GM21526 (cell line): ENCODE data around the gene PRMT2.

Experiments
- ATAC-seq: cut with Tn5 transposase; IDR thresholded peaks from one replicate; pipeline ENCODE4 v1.9.1; 2021; ENCODE audit warnings: moderate library complexity; ENCODE audit not compliant: unreplicated experiment, low FRiP score

PRMT2 gene

DNA sequence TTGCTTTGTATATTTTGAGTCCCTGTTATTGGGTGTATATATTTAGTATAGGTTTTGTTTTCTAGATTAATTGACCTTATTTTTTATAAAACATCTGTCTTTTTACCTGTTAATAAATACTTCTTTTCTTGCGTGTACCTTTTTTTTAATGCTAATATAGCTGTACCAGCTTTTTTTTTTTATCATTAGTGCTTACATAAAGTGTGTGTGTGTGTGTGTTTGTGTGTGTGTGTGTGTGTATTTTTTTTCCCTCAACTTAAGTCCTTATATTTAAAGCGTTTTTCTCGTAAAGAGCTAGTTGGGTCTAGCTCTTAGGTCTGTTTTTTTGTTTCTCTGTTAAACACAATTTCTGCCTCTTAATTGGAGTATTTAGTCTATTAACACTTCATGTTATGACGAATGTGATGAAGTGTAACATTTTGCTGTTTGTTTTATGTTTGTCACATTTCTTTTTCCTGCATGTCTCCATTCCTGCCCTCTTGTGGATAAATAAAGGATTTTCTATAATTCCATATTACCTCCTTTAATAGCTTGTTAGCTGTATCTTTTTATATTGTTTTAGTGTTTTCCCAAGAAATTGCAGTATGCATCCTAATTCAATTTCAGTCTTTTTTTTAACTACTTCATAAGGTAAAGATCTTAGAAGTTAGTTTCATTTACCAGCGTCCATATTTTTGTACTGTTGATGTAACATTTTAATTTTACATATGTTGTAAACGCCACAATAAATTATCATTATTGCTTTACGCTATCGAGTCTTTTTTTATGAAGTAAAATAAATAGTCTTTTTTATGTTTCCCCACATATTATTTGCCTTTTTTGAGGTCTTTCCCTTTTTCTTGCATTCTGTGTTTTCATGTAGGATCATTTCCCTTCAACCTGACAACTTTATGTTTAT lies 4.3 kb downstream of the PRMT2 start:
- ATAC-seq: no peak

DNA sequence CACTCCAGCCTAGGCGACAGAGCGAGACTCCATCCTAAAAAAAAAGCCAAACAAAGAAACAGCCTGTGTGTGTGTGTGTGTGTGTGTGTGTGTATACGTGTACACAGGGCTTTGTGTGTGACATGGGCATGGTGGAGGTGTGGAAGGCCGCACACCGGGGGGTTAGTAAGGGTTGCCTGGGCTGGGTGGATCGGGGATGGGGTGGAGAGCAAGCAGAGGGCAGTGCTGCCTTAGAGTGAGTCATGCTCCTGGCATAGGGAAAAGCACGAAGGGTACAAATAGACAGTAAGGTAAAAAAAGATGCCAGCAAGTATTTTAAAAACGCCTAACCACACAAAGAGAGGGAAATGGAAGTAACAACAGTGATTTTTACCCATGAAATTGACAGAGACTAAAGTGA lies 6.2 kb downstream of the PRMT2 start:
- ATAC-seq: no peak

DNA sequence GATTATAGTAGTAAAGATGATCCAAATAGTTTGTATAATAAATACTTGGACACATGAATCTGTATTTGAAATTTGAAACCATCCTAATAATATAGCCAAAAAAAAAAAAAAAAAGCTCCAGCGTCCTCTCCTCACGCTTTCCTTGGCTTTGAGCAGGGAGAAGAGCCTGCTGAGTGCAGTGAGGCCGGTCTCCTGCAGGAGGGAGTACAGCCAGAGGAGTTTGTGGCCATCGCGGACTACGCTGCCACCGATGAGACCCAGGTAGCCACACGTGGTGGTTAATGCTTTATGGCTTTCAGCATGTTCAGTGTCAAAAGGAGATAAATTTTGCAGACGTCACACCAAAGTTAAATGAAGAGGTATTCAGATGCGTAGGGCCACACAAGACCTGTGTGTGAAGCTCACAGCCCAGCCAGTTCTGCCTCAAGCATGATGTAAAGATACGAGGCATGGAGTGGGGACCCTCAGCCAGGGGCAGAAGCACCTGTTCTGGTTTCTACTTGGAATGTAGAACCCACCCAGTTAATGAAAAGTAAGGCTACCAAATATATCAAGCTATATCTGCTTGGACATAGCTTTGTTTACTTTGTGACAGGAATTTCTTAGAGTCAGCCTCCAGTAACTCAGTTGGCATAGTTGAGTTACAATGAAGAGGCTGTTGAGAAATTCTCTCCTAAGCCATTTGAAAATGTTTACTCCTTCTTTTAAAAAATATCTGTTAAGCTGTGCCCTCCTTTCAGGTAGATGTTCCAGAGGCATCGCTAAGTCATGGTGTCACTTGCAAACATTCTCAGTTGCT lies 8.1 kb downstream of the PRMT2 start:
- ATAC-seq: no peak

DNA sequence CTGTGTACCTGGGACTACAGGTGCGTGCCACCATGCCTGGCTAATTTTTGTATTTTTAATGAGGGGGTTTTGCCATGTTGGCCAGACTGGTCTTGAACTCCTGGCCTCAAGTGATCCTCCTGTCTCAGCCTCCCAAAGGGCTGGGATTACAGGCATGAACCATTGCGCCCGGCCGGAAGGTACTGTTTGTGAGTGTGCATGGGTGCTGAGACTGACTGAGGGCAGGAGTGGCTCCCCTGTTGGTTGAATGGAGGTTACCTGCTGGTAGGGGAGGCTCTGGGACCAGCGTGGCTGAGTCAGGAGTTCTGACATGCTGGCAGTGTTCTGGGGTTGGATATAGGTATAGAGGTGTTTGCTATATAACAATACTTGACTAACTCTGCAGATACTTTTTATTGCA lies 10.4 kb downstream of the PRMT2 start:
- ATAC-seq: no peak

DNA sequence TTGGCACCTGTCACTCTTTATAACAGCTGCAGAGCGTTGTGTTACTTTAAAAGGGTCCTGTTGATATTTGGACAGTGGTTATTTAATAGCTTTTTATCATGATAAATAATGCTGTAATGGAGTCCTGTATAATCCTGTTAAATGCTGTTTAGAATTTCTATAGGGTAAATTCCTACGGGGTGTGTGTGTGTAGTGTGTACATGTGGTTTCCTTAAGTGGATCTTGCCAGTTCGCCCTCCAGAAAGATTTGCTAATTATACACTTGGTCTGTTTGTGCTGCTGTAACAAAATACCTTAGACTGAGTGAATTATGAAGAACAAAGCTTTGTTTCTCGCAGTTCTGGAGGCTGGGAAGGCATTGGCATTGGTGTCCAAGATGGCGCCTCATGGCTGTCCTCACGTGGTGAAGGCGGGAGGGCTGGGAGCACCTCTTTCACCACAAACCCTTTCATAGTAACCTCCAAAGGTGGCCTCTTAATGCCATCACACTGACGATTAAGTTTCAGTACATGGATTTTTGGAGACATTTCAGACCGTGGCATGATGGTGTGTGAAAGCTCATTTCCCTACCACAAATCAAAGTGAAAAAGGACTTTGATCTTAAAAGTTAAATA lies 11.2 kb downstream of the PRMT2 start:
- ATAC-seq: no peak

DNA sequence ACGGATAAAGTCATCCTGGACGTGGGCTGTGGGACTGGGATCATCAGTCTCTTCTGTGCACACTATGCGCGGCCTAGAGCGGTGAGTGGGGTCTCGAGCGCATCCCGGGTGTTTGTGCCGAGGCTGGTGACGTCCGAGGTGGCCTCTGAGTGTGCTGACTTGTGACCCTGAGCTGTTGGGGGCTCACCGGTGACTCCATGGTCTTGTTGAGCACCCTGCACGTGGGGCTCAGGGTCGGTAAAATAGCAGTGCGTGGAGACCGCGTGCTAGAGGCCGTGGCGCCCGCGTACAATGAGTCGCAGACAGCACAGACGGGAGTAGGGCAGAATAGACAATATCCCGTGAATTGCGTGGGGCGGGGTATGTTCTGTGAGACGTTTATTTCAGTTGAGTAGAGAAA lies 13.1 kb downstream of the PRMT2 start:
- ATAC-seq: no peak

DNA sequence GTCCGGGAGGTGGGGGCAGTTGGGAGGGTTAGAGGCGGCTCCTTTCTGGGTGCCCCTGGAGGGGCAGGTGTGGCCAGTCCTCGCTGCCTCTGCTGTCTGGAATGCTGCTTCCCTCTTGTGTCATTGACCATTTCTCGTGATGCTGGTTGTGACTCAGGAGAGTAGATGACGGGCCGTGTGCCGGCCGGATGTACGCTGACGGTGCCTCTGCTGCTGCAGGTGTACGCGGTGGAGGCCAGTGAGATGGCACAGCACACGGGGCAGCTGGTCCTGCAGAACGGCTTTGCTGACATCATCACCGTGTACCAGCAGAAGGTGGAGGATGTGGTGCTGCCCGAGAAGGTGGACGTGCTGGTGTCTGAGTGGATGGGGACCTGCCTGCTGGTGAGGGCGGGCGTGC lies 13.9 kb downstream of the PRMT2 start:
- ATAC-seq: no peak

DNA sequence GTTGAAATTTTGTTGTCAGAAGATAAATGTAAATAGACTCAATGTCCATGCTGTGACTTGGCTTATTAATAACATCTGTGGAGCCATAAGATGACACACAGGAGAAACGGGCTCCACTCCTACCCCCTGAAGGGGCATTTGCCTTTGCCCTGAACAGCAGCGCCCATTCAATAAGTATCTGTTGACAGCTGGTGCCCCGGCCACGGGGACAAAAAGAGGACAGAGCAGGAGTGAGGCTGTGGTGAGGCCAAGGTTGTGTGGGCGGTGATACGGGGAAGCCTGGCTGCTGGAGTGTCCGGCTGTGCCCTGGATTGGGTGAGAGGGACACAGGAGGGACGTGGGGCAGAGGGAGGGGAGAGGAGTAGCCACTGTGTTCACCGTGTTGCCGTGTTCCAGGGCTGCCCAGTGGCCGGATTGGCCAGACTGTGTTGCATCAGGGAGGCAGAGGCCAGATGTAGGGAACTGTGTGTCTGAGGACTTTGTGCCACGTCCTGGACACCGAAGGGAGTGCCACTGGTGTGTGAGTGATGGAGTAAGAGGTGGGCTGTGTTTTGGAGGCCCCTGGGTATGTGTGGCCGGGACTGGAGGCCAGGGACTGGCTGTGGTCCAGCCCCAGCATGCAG lies 15.1 kb downstream of the PRMT2 start:
- no peak for ATAC-seq

DNA sequence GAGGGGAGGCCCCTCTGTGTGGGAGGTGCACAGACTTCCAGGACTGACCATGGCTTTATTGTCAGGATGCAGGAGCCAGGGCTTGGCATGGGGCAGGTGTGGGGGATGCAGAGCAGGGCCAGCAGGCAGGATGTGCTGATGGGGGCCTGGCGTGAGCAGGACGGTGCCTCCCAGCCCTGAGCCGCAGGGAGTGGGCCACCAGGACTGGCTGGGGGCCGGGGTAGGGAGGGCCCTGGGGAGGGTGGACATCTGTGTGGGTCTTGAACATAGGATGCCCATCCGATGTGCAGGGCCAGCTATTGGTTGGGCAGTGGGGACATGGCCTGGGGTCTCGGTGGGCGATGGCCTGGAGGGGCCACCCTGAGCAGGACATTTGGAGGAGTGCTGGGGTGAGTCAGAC lies 15.6 kb downstream of the PRMT2 start:
- ATAC-seq: no peak

DNA sequence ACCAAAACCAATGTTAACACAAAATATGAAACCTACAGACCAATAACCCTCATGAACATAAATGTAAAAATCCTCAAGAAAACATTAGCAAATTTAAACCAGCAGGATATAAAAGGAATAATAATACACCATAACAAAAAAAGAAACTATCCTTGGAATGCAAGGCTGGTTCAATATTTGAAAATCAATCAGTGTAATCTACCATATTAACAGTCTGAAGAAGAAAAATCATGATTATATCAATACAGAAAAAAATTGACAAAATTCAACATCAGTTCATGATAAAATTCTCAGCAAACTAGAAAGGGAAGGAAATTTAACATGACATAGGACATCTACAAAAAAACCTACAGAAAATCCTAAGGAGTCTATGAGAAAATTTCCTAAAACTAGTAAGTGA lies 19.8 kb downstream of the PRMT2 start:
- no peak for ATAC-seq

DNA sequence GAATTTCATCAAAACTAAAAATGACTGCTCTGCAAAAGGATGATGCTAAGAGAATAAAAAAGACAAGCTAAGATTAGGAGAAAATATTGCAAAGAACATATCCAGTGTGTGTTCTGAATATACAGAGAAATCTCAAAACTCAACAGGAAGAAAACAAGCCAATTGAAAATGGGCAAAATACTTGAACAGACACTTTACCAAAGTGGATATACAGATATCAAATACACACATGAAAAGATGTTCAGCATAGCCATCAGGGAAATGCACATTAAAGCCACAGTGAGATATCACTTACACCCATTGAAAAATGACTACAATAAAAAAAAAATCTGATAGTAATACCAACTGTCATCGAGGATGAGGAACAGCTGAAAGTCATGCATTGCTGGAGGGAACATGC lies 21.3 kb downstream of the PRMT2 start:
- ATAC-seq: no peak

DNA sequence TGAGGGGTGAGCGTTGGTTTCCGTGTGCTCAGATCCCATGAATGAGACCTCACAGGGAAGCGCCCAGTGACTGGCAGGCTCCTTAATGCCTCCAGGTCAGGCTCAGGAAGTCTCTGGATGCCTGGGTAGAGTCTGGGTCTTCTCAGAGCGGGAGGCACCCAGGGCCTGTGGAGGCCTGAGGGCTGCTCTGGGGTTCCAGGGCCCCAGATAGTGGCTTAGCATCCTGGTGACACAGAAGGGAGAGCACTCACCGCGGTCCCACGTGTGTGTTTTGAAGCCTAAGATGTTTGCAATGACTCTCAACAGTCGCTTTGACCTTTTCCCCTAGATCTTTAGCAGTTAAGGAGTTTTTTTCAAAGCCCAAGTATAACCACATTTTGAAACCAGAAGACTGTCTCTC lies 25.0 kb downstream of the PRMT2 start:
- ATAC-seq: no peak

DNA sequence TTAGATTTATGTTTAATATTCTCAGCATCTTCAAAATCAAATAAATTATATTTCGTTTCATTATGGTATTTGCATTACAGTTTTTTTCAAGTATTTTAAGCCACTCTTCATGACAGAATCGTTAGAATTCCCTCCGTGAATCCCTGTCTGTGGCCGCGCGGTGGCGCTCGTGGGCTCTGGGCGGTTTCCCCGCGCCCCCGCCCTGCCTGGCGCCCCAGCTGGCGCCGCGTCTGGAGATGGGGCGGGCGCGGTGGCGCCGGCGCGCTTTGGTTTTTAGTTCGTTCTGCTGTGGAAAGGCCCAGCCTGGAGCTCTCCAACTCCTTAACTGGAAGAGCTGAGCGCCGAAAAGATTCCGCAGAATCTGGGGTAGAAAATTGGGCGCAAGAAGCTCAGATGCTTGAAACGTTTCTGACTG lies 25.7 kb downstream of the PRMT2 start:
- no peak for ATAC-seq

DNA sequence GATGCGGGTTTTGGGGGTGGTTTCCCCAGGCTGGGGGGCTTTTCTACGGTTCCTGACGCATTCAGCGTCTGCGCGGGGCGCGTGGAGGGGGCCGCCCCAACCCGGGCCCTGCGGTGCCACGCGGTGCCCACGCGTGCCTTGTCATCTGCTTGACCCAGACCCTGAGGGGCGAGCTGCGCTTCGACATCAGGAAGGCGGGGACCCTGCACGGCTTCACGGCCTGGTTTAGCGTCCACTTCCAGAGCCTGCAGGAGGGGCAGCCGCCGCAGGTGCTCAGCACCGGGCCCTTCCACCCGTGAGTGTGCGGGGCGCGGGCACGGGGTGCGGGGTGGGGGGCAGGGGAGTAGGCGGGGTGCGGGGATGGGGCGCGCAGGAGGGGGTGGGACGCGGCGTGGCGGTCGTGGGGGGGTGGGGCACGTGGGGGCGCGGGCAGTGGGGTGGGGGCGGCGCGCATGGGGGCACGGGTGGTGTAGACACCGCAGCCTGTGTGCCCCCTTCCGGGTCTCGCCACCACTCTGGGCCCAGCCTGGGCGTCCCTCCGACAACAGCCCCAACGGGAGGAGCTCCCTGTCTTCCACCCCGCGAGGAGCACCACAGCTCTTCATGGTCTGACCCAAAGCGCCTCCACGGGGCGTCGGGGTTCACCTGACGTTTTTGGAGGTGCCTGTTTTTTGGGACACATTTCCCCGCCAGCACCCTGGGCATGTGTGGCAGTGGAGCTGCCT lies 26.3 kb downstream of the PRMT2 start:
- no peak for ATAC-seq

DNA sequence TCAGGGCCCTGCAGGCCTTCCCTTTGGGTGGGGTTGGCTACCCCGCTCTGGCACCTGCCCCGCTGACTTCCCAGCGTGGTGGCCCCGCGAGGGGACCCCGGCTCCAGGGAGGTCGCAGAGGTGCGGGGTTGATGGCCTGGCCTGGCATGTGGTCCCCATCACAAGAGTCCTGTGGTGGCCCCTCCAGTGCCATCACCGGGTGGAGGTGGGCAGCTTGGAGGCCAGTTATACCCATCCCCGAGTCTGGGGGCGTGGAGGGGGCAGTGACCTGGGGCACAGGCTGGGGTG lies 26.8 kb downstream of the PRMT2 start:
- no peak for ATAC-seq

DNA sequence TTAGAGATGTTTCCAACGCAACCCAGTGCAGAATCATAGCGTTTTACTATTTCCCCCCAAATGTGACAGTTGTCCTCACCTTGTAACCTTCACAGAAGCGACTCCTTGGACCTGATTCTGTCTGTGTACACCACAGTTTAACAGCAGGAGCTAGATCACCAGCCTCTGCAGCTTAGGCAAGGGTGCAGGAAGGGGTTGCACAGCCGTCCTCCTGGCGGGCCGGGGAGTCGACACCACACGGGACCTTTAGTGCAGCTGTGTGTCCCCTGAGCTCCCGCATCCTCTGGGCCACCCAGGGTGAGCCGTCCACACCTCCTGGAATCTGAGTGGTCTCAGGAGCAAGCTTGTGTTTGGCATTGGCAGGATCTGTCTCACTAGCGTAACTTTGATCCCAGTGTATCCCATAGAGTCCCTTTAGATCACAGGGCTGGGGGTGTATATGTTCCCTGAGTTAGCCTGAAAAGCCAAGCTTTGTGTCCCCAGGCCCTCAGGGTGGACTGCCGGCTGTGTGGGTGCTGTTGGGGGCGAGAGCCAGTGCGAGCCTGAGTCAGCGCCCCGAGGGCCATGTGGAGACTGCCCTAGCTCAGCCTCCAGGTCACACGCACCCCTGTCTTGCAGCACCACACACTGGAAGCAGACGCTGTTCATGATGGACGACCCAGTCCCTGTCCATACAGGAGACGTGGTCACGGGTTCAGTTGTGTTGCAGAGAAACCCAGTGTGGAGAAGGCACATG lies 27.5 kb downstream of the PRMT2 start:
- ATAC-seq: no peak

DNA sequence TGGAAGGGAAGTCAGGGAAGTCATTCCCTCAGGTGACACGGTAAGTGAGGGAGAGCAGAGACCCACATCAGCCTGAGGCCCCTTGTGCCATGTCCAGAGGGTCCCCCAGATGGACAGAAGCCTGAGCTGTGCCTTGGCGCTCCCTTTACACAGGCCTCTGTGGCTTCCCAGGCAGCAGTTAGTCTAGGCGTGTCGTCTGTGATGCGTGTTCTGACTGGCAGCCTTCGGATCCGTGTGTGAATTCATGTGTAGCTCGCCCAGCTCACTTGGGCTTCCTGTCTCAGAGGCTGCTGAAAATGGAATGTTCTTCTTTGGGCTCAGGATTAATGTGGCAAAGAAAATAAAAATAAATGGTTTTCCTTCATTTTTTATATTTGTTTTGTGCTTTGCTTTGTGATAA lies 28.3 kb downstream of the PRMT2 start:
- no peak for ATAC-seq

DNA sequence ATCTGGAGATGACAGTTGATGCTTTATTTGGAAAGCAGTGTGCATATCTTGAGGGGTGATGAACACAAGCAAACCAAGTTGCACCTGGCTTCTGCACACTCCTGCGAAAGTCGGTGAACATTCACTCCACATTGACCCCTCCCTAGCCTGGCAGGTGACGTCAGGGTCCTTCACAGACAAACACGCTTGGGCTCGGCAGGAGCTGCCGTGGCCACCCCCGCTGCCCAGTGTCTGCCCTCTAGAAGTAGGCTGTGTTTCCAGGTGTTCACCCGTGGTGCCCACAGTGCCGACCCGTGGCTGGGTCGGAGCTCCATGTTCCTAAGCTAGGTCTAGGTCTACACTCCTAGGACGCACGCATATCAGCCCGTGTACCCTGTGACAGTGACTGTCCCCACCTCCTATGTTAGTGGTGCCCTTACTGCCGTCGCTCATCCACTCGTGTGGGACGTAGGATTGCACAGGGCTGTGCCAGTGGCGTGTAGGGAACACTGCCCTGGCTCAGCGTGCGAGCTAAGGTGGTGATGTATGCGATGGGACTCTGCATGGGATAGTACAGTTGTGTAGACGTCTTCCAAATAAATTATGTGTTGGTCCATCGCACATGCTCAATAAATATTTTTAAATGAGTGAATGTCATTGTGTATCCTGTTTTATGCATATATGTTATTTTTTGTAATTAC lies 29.0 kb downstream of the PRMT2 start:
- no peak for ATAC-seq

DNA sequence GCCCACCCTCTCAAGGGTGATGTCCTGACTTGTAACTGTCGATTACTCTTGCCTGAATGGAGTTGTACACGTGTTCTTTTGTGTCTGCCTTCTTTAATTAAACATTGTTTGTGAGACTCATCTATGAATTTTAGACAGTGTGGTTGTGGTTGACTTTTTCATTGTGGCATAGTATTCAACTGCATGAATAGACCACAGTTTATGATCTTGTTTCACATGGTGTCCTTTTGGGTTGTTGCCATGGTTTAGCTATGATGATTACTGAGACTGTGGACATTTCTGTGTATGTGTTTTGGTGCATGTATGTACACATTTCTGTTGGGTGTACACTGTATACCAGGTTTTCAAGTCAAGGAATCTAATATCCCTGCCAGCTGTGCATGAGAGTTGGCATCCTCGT lies 30.1 kb downstream of the PRMT2 start:
- no peak for ATAC-seq
